HepG2 (cell line): ENCODE results near the gene RASAL3. TPM values are rescaled to one million over a fixed set of nuclear protein-coding genes. Genes with fewer than 3 reads are reported as not detected.

ENCODE experiments used
- ATAC-seq: fragments of 200-7000 bp; cut with Tn5 transposase; 3 replicates; pipeline ENCODE4 v1.9.1; 2020; ENCODE audit warnings: mild to moderate bottlenecking, moderate library complexity
- BruUV-seq: library from RNA; stranded (reverse); fragments of 400-500 nt; replicated peaks from 2 replicates; lab custom pipeline; 2021; lab: Mats Ljungman, UMichigan
- CTCF ChIA-PET: fragments of 300-600 bp; formaldehyde crosslinking; extraction: SDS; loops from one replicate; lab custom pipeline; 2021; ENCODE audit warnings: low total read pairs, inconsistent platforms, low intra/inter-chr PET ratio; lab: Yijun Ruan, JAX
- POLR2A ChIA-PET: fragments of 350-600 bp; sonication (Branson Sonifier 250); formaldehyde crosslinking; loops from one replicate; lab custom pipeline; 2020; ENCODE audit warnings: antibody characterized with exemption, inconsistent platforms; lab: Yijun Ruan, JAX
- DNase-seq: peaks from one replicate; pipeline ENCODE4 v3.0.0-alpha.2; 2015; ENCODE audit warnings: low spot score
- FAIRE-seq: peaks from 3 replicates; lab custom pipeline; 2011; peaks lifted over from hg19 to GRCh38; lab: Jason Lieb, UNC
- H2AFZ ChIP-seq: one replicate; pipeline ENCODE4 v1.6.1; 2011; ENCODE audit warnings: low read length, inconsistent platforms
- H3K27ac ChIP-seq: fragments of 300-600 bp; 3 replicates; pipeline ENCODE4 v1.8.0; 2011; ENCODE audit warnings: mixed run types, mild to moderate bottlenecking, mixed read lengths, low read length, inconsistent platforms; ENCODE audit not compliant: insufficient read depth; ENCODE audit errors: extremely low read length
- H3K27me3 ChIP-seq, 2 experiments: fragments of 200-600 bp in 1 of 2; 2 replicates in 1 of 2; 3 replicates in 1 of 2; pipeline versions ENCODE4 v1.6.0 to v1.8.0; 2011; ENCODE audit warnings: low read length in 2 of 2, mild to moderate bottlenecking in 2 of 2, moderate library complexity in 2 of 2, inconsistent platforms in 1 of 2; ENCODE audit not compliant: insufficient read depth in 2 of 2, control insufficient read depth in 1 of 2
- H3K36me3 ChIP-seq, 2 experiments: fragments of 200-600 bp in 1 of 2; replicated peaks in 1 of 2; 2 replicates in 1 of 2; 3 replicates in 1 of 2; pipeline versions ENCODE4 v1.5.1 to v1.8.0; 2011; ENCODE audit warnings: low read length in 2 of 2, inconsistent platforms in 1 of 2; ENCODE audit not compliant: insufficient read depth in 2 of 2, control insufficient read depth in 1 of 2
- H3K4me1 ChIP-seq: 2 replicates; pipeline ENCODE4 v1.5.1; 2012; ENCODE audit warnings: low read length, inconsistent platforms; ENCODE audit not compliant: insufficient read depth
- H3K4me2 ChIP-seq: 2 replicates; pipeline ENCODE4 v1.6.0; 2011; ENCODE audit warnings: low read depth, low read length, inconsistent platforms
- H3K4me3 ChIP-seq, 3 experiments: fragments of 200-600 bp in 1 of 3; sonication (generic), shearing (Covaris generic) in 1 of 3; replicated peaks in 1 of 3; 2 replicates each; pipeline ENCODE4 v1.5.1; 2011 to 2016; ENCODE audit warnings: low read length in 3 of 3, inconsistent platforms in 2 of 3, low read depth in 2 of 3, mild to moderate bottlenecking in 2 of 3, control low read depth in 1 of 3, mixed read lengths in 1 of 3; ENCODE audit not compliant: insufficient read depth in 1 of 3
- H3K79me2 ChIP-seq: one replicate; pipeline ENCODE4 v1.6.1; 2011; ENCODE audit warnings: low read length, inconsistent platforms; ENCODE audit not compliant: insufficient read depth
- H3K9ac ChIP-seq: 2 replicates; pipeline ENCODE4 v1.6.0; 2011; ENCODE audit warnings: mild to moderate bottlenecking, low read depth, low read length, inconsistent platforms; ENCODE audit not compliant: insufficient read depth
- H3K9me3 ChIP-seq: 2 replicates; pipeline ENCODE4 v1.5.1; 2012; ENCODE audit warnings: mild to moderate bottlenecking, low read length
- H4K20me1 ChIP-seq: 2 replicates; pipeline ENCODE4 v1.6.0; 2011; ENCODE audit warnings: inconsistent platforms, mild to moderate bottlenecking, low read length, moderate library complexity; ENCODE audit not compliant: insufficient read depth
- CTCF ChIP-seq: sonication (generic); formaldehyde crosslinking; IDR thresholded peaks from 2 replicates; pipeline ENCODE4 v1.5.0; 2020; ENCODE audit warnings: mild to moderate bottlenecking, missing genetic modification reagents, moderate library complexity
- NR2C2 ChIP-seq: sonication (generic); formaldehyde crosslinking; IDR thresholded peaks from 2 replicates; pipeline ENCODE4 v1.4.0; 2020; ENCODE audit warnings: missing genetic modification reagents, mild to moderate bottlenecking, moderate library complexity, borderline replicate concordance
- NR2F1 ChIP-seq, 2 experiments: fragments of 450-650 bp in 1 of 2; formaldehyde crosslinking in 1 of 2; IDR thresholded peaks; 2 replicates each; pipeline versions ENCODE4 v1.5.0 to v1.6.1; 2016 to 2020; ENCODE audit warnings: mild to moderate bottlenecking in 1 of 2, missing compliant biosample characterization in 1 of 2, missing genetic modification reagents in 1 of 2, moderate library complexity in 1 of 2
- NR2F2 ChIP-seq: IDR thresholded peaks from 2 replicates; pipeline ENCODE4 v1.6.1; 2012; ENCODE audit warnings: low read depth, inconsistent platforms, borderline replicate concordance
- NR2F6 ChIP-seq, 2 experiments: IDR thresholded peaks; 2 replicates each; pipeline ENCODE4 v1.6.1; 2016; ENCODE audit warnings: antibody characterized with exemption in 1 of 2, mild to moderate bottlenecking in 1 of 2
- RARA ChIP-seq: IDR thresholded peaks from 2 replicates; pipeline ENCODE4 v1.6.1; 2016; ENCODE audit warnings: missing genetic modification reagents, missing compliant biosample characterization
- STAG1 ChIP-seq: sonication (generic); formaldehyde crosslinking; IDR thresholded peaks from 2 replicates; pipeline ENCODE4 v1.4.0; 2020; ENCODE audit warnings: missing genetic modification reagents
- XRCC5 ChIP-seq: fragments of 200-400 bp; formaldehyde crosslinking; optimal IDR thresholded peaks from 2 replicates; pipeline ENCODE3; 2017; ENCODE audit warnings: mild to moderate bottlenecking, low read length
- YY1 ChIP-seq: IDR thresholded peaks from 2 replicates; pipeline ENCODE4 v1.6.1; 2011; ENCODE audit warnings: low read length, low read depth, moderate library complexity, mild to moderate bottlenecking; ENCODE audit not compliant: insufficient read depth, insufficient replicate concordance
- ZFP91 ChIP-seq: sonication (generic); formaldehyde crosslinking; IDR thresholded peaks from 2 replicates; pipeline ENCODE4 v1.9.0; 2022; ENCODE audit warnings: missing genetic modification reagents, mild to moderate bottlenecking, borderline replicate concordance
- ZNF225 ChIP-seq: sonication (generic); formaldehyde crosslinking; IDR thresholded peaks from 2 replicates; pipeline ENCODE4 v1.4.0; 2020; ENCODE audit warnings: mild to moderate bottlenecking, missing genetic modification reagents
- ZNF7 ChIP-seq: IDR thresholded peaks from 2 replicates; pipeline ENCODE4 v1.6.1; 2016; ENCODE audit warnings: missing biosample characterization, missing genetic modification reagents
- ZNF768 ChIP-seq: sonication (generic); formaldehyde crosslinking; IDR thresholded peaks from 2 replicates; pipeline ENCODE4 v1.4.0; 2020; ENCODE audit warnings: missing genetic modification reagents
- ZSCAN22 ChIP-seq: sonication (generic); formaldehyde crosslinking; IDR thresholded peaks from 2 replicates; pipeline ENCODE4 v1.4.0; 2020; ENCODE audit warnings: mild to moderate bottlenecking, missing genetic modification reagents
- ZSCAN5A ChIP-seq: sonication (generic); formaldehyde crosslinking; IDR thresholded peaks from 2 replicates; pipeline ENCODE4 v1.8.0; 2022; ENCODE audit warnings: mild to moderate bottlenecking, missing genetic modification reagents, borderline replicate concordance
- WGBS: methylation state at CpG from one replicate; pipeline ENCODE4 v1.1.6; 2017; ENCODE audit warnings: low lambda C conversion rate; 5-methylcytosine and 5-hydroxymethylcytosine counted together
- in situ Hi-C: cut with HindIII; loops from 2 replicates; pipeline ENCODE4 v1.10.0; 2017; ENCODE audit warnings: low pct_unique_long_range_greater_than_20kb; ENCODE audit not compliant: extremely low pct_ligation_motif_present
- intact Hi-C: fragments of 100-400 bp; cut with micrococcal nuclease; formaldehyde crosslinking; loops from one replicate; pipeline ENCODE4 v1.10.0; 2022; ENCODE audit not compliant: unreplicated experiment
- polyA plus RNA-seq, 8 experiments: library from polyadenylated mRNA; depleted of rRNA in 3 of 8; stranded (reverse) in 7 of 8; unstranded in 1 of 8; fragments of >200 nt; fragmentation: Illumina TruSeq in 4 of 8; extraction: Trizol in 4 of 8; gene quantifications; 2 replicates each; pipeline versions ENCODE4 v1.2.1 to v1.2.3, GENCODE V29; 2011 to 2016; ENCODE audit warnings: low read depth in 4 of 8, missing spikeins in 1 of 8, mixed read lengths in 1 of 8; ENCODE audit not compliant: insufficient read depth in 1 of 8
- total RNA-seq, 5 experiments: library from RNA; depleted of rRNA; stranded (reverse); fragments of >200 nt; fragmentation: Illumina TruSeq; extraction: Trizol; gene quantifications; 2 replicates each; pipeline ENCODE4 v1.2.3, GENCODE V29; 2016; ENCODE audit warnings: low read depth in 1 of 5

Gene RASAL3
- total and polyA plus RNA-seq, 2 of the 13 experiments (the other 11 are each of a cell fraction or from before 2014, with no cell fraction given) = not detected

- no TSS peak for BruUV-seq
- 63% methylated on average over 15 of the region's 17 CpGs for WGBS
- in situ Hi-C loops = no loop called here
- Histone ChIP-seq H3K9me3 (no peaks in the 10 kb centered on the region), H3K27ac (no peak overlapping the region), H2AFZ (no peak overlapping the region), H3K79me2 (no peaks in the 10 kb centered on the region), H3K36me3 (no peaks in the 10 kb centered on the region), H3K4me1 (peaks cover 27% of the 10 kb centered on the region), H3K27me3 (no peaks in the 10 kb centered on the region), H4K20me1 (no peaks in the 10 kb centered on the region), H3K4me2 (no peak overlapping the region), H3K9ac (no peak overlapping the region), H3K4me3 (no peak overlapping the region)
- ChIA-PET POLR2A (no interaction called here), CTCF (no interaction called here)
- DNase-seq (no peak), ATAC-seq (peak; percentile 63), FAIRE-seq (peak; percentile 47)
- intact Hi-C loops = no loop called here
- TF ChIP-seq STAG1 (CRISPR knock-in tag) = peak; percentile 42
- TF ChIP-seq XRCC5 = peak; percentile 45
- peak; percentile 75 for TF ChIP-seq NR2C2 (CRISPR knock-in tag)
- TF ChIP-seq NR2F6 (IDR thresholded peaks at IDR 0.05) = peak; percentile 68
- no peak for TF ChIP-seq NR2F6 (CRISPR knock-in tag; IDR thresholded peaks at IDR 0.05)
- TF ChIP-seq NR2F2 = peak; percentile 64; the same call in 1 of the 2 replicates
- no peak for TF ChIP-seq ZNF7 (CRISPR knock-in tag)
- peak; percentile 17; the same call in 1 of the 2 replicates for TF ChIP-seq ZFP91 (CRISPR knock-in tag)
- 0 out of 2 replicates have a peak, but pooled peaks have one; percentile 30 for TF ChIP-seq ZNF225
- TF ChIP-seq ZNF768 = no peak
- peak; percentile 56 for TF ChIP-seq CTCF (CRISPR knock-in tag)
- TF ChIP-seq ZSCAN5A = no peak
- peak; percentile 27 for TF ChIP-seq YY1
- TF ChIP-seq RARA (CRISPR knock-in tag) = peak; percentile 51; the same call in 1 of the 2 replicates
- 0 out of 4 replicates have a peak, but pooled peaks of 1 of the 2 experiments have one; percentile 40 for TF ChIP-seq NR2F1 (CRISPR knock-in tag; IDR thresholded peaks at IDR 0.05)
- no peak for TF ChIP-seq ZSCAN22 (CRISPR knock-in tag)
These were observed 10.2 kb downstream of the RASAL3 start for GRCh38 chr19:15453906-15454860.
